Testis (tissue), 2 donors: ENCODE measurements around the gene CREBBP.

Experiments used
- CTCF ChIP-seq, 3 experiments: fragments of 450-650 bp in 2 of 3; fragments of 200-600 bp in 1 of 3; sonication (generic) in 1 of 3; IDR thresholded peaks; one replicate each; pipeline ENCODE4 v1.5.1; 2016 to 2019; ENCODE audit warnings: antibody characterized with exemption in 3 of 3, mild to moderate bottlenecking in 2 of 3, moderate library complexity in 1 of 3
- POLR2A ChIP-seq: fragments of 450-650 bp; IDR thresholded peaks from one replicate; pipeline ENCODE4 v1.6.1; 2017; ENCODE audit warnings: antibody characterized with exemption, mild to moderate bottlenecking, moderate library complexity

- no peak for TF ChIP-seq CTCF (IDR thresholded peaks at IDR 0.05)
- no peak for TF ChIP-seq POLR2A
These were observed 161.9 kb downstream of the CREBBP start for GRCh38 chr16:3718628-3719027.
